ENCODE data around the gene C1QTNF6.

The C1QTNF6 gene

DNA sequence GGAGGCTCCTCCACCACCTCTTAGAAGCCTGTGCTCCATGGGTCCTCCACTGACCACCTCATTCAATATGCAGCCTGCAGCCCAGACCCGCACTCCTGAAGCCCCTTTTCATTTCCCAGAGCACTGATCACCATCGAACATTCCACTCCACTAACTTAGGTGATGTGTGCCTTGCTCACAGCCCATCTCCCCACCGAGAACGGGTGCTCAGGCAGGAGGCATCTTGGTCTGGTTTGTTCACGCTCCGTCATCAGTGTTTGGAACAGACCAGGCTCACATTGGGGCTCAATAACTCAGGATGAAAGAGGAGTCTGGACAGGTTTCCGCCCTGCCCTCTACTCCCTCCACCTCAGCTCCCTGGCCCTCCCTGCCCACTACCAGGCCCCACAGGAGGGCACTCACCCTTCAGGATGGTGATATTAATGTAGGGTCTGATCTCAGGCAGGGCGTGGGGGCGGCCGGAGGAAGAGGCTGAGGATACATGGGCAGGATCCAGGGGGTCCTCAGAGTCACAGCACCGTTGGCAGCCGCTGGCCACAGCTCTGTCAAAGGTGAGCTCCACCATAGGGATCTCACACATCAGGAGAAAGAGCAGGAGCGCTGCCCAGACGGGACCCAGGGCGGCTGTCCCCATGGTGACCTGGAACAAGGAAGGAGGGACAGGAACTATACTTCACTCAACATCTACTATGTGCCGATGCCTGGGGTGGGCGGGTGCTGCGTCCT is 3.1 kb downstream of the C1QTNF6 start:
- H3K27ac ChIP-seq = no peak overlapping the region

DNA sequence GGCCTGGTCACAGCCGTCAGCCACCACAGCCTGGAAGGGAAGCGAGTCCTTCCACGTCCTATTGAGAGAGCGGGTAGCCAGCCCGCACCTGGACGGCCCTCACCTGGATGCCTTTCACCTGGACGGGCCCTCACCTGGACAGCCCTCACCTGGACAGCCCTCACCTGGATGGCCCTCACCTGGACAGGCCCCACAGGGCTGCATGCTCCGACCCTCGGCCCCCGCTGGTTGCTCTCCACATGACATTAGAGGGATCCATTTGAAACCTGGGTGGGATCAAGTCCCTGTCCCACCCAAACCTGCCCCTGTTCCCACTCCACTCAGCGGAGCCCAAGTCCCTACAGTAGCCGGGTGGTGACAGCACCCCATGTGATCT is 3.7 kb downstream of the C1QTNF6 start:
- H3K27ac ChIP-seq = no peak overlapping the region
- TF ChIP-seq, protein P1, sequence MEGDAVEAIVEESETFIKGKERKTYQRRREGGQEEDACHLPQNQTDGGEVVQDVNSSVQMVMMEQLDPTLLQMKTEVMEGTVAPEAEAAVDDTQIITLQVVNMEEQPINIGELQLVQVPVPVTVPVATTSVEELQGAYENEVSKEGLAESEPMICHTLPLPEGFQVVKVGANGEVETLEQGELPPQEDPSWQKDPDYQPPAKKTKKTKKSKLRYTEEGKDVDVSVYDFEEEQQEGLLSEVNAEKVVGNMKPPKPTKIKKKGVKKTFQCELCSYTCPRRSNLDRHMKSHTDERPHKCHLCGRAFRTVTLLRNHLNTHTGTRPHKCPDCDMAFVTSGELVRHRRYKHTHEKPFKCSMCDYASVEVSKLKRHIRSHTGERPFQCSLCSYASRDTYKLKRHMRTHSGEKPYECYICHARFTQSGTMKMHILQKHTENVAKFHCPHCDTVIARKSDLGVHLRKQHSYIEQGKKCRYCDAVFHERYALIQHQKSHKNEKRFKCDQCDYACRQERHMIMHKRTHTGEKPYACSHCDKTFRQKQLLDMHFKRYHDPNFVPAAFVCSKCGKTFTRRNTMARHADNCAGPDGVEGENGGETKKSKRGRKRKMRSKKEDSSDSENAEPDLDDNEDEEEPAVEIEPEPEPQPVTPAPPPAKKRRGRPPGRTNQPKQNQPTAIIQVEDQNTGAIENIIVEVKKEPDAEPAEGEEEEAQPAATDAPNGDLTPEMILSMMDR (IDR thresholded peaks at IDR 0.05) = no peak
- no peak for TF ChIP-seq ZFX (IDR thresholded peaks at IDR 0.05; ENCODE audit: borderline replicate concordance)

More for the DNA sequence above, 3.1 kb downstream of the C1QTNF6 start:
- TF ChIP-seq, protein P1 (IDR thresholded peaks at IDR 0.05) = no peak
- no peak for TF ChIP-seq ZFX (IDR thresholded peaks at IDR 0.05; ENCODE audit: borderline replicate concordance)

DNA sequence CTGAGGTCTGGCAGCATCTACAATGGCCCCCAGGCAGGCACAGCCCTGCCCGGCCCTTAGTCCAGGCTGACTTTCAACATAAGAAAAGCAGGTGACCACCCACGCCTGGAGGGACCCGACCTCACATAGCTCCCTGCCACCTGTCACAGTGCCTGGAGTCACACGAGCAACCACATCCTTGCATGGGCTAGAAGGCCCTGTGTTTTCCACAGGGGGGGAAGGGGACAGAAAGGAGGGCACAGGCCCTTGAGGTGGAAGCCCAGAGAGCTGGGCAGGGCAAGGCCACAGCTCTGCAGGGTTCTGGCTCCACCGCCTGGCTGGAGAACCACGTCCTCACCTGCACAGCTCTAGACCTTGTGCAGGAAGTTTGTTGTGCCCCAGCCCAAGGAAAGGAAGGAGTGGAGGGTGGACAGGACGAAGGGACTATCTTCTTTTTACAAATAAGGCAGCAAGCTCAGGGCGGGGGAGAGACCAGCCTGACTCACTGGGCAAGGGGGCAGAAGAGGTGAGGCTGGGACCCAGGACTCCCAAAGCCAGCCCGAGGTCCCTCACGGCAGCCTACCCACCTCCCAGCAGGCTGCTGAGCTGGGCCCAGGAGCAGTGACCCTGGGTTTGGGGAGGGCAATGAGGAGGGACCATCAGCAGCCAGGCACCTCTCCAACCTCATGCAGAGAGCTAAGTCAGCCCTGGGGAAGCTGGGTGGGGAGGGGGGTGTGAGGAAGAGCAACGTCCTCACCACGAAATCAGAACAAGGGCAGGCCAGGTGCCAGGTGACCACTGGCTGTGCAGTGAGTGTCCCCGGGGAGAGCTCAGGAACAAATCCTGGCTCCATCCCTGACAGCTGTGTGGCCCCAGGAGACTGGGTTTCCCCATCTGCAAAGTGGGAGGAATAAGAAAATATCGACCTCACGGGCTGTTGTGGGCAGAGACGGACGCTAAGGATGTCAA is 4.3 kb downstream of the C1QTNF6 start:
- TF ChIP-seq, protein P1 (IDR thresholded peaks at IDR 0.05) = no peak
- TF ChIP-seq ZFX (IDR thresholded peaks at IDR 0.05; ENCODE audit: borderline replicate concordance) = no peak
- H3K27ac ChIP-seq = no peak overlapping the region

DNA sequence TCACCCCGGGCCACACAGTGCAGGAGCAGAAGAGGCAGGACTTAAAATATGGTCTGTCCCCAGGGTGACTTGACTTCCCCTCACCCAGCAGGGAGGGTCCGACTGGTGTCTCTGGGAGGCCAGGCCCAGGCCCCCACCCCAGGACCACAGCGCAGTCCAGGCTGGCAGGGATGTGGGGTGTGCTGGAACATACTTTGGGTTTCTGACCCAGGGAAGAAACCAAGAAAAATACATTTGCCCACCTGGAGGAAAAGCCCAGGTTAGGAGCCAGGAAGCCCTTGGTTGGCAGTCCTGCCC is 5.2 kb downstream of the C1QTNF6 start:
- TF ChIP-seq, protein P1 (IDR thresholded peaks at IDR 0.05) = no peak
- no peak for TF ChIP-seq ZFX (IDR thresholded peaks at IDR 0.05; ENCODE audit: borderline replicate concordance)
- no peak overlapping the region for H3K27ac ChIP-seq

DNA sequence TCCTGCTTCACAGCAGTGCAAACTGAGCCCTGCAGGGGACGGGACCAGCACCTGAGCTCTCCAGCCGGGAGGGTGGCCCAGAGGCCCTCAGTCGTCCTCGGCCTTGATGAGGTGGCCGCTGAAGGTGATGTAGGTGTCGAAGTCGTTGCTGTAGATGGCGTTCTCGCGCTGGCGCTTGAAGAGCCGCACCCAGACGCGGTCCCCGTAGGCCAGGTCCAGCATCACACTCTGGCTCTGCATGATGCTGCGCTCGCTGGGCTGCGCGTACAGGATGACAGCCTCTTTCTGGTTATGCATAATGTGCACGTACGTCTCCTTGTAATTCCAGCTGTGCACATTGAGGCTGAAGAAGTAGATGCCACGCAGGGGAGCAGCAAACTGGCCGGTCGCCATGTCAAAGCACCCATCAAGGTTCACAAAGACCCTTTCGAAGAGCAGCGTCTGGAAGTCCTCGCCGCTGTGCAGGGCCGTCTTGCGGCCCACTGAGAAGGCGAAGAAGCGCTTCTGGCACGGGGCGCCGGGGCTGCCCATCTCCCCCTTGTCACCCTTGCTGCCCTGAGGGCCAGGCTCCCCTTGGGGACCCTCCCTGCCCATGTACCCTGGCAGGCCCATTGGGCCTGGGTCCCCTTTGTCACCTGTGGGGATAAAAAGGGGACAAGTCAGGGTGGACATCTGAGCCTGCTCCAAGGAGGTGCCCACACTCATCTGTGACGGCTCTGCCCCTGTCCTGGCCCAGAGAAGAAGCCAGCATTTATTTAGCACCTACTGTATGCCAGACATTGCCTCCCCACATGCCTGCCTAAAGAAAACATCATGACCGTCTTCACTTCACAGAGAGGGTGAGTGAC is 5.7 kb downstream of the C1QTNF6 start:
- no peak overlapping the region for H3K27ac ChIP-seq
- TF ChIP-seq, protein P1 (IDR thresholded peaks at IDR 0.05) = no peak
- no peak for TF ChIP-seq ZFX (IDR thresholded peaks at IDR 0.05; ENCODE audit: borderline replicate concordance)

DNA sequence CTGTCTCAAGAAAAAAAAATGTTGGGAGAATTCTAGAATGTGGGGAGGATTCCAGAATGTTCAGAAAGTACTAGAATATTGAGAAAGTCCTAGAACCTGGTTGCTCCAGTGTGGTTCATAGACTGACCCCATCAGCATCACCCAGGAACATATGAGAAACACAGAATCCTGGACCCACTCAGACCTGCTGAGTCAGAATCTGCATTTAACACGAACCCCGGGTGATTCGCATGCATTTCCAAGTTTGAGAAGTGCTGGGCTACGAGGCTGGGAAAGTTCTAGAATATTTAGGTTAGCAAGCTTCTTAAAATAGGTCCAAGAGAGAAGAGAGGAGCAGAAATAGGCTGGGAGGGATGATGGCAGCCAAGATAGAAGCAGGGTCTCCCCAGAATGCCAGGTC is 6.4 kb downstream of the C1QTNF6 start:
- no peak overlapping the region for H3K27ac ChIP-seq

DNA sequence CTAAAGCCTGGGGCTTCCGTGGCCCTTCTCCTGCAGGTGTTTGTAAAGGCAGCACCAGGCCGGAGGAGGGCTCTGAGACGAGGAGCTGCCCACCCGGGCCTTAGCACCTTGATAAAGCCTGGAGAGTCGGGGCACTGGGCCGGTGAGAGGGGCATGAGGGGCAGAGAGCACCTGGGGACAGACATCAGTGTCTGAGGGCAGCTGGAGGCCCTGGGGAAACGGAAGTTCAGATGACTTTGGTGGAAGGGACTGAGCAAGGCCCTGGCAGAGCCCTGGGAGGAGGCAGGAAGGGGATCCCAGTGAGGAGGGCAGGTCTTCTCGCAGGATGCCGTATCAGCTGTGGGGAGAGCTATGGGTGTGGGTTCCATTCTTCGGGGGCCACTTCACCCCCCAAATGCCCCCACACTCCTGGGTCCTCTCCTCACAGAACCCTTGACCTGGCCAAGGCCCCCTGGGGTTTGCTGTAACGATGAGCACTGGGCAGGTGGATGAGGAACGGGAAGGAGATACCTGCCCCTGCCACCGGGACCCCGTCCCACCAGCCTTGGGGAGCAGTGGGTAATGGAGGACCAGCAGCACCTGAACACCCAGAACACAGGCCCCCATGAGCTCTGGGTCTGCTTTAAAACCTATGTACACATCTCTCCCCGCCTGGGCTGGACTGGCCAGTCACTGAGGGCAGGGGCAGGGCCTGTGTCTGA is 7.4 kb downstream of the C1QTNF6 start:
- TF ChIP-seq, protein P1 (IDR thresholded peaks at IDR 0.05) = no peak
- TF ChIP-seq ZFX (IDR thresholded peaks at IDR 0.05; ENCODE audit: borderline replicate concordance) = no peak
- H3K27ac ChIP-seq = no peak overlapping the region

More for the DNA sequence above, 6.4 kb downstream of the C1QTNF6 start:
- TF ChIP-seq ZFX (IDR thresholded peaks at IDR 0.05; ENCODE audit: borderline replicate concordance) = no peak

Measured in 22Rv1 (cell line).